Panc1 (cell line): Measurements from ENCODE around the gene RBMS3. TPM values are rescaled to one million over a fixed set of nuclear protein-coding genes. Genes with fewer than 3 reads are reported as not detected.

Source experiments
- ATAC-seq: fragments of 200-7000 bp; cut with Tn5 transposase; 2 replicates; pipeline ENCODE4 v1.9.1; 2020; ENCODE audit warnings: mild to moderate bottlenecking, moderate library complexity
- BruUV-seq: library from RNA; stranded (reverse); fragments of 400-500 nt; replicated peaks from 2 replicates; lab custom pipeline; 2021; lab: Mats Ljungman, UMichigan
- CTCF ChIA-PET: fragments of 300-600 bp; sonication (Branson Sonifier 250); formaldehyde crosslinking; loops from one replicate; lab custom pipeline; 2022; ENCODE audit warnings: antibody characterized with exemption; lab: Charles Lee
- POLR2A ChIA-PET: fragments of 300-600 bp; sonication (Branson Sonifier 250); formaldehyde crosslinking; loops from one replicate; lab custom pipeline; 2022; ENCODE audit warnings: antibody characterized with exemption; lab: Charles Lee
- DNase-seq: peaks from one replicate; pipeline ENCODE4 v3.0.0-alpha.2; 2010; ENCODE audit warnings: low read depth, low spot score
- H3K27ac ChIP-seq: 2 replicates; pipeline ENCODE4 v1.5.1; 2011; ENCODE audit warnings: mild to moderate bottlenecking, low read length, inconsistent platforms
- H3K27me3 ChIP-seq: fragments of 200-500 bp; sonication (Bioruptor generic); 2 replicates; pipeline ENCODE4 v1.6.0; 2014; ENCODE audit warnings: low read length, inconsistent platforms; ENCODE audit not compliant: control insufficient read depth, insufficient read depth
- H3K36me3 ChIP-seq: fragments of 200-500 bp; sonication (Bioruptor generic); 2 replicates; pipeline ENCODE4 v1.5.1; 2014; ENCODE audit warnings: inconsistent platforms, mild to moderate bottlenecking, low read length, moderate library complexity; ENCODE audit not compliant: control insufficient read depth, insufficient read depth
- H3K4me1 ChIP-seq: 2 replicates; pipeline ENCODE4 v1.5.1; 2011; ENCODE audit warnings: inconsistent platforms, mild to moderate bottlenecking, low read length, moderate library complexity; ENCODE audit not compliant: control insufficient read depth, insufficient read depth
- H3K4me3 ChIP-seq, 2 experiments: 2 replicates each; pipeline ENCODE4 v1.5.1; 2011 to 2012; ENCODE audit warnings: low read depth in 2 of 2, low read length in 2 of 2, mild to moderate bottlenecking in 2 of 2, inconsistent platforms in 1 of 2, moderate library complexity in 1 of 2
- H3K9me3 ChIP-seq: fragments of 200-500 bp; sonication (Bioruptor generic); 2 replicates; pipeline ENCODE4 v1.5.1; 2014; ENCODE audit warnings: low read depth, mild to moderate bottlenecking, inconsistent platforms, low read length, moderate library complexity; ENCODE audit not compliant: control insufficient read depth, insufficient read depth
- POLR2AphosphoS5 ChIP-seq: IDR thresholded peaks from 2 replicates; pipeline ENCODE4 v1.6.1; 2012; ENCODE audit warnings: mild to moderate bottlenecking, low read depth, low read length, moderate library complexity
- SIN3A ChIP-seq: IDR thresholded peaks from 2 replicates; pipeline ENCODE4 v1.6.1; 2012; ENCODE audit warnings: low read depth, mild to moderate bottlenecking, low read length, moderate library complexity, borderline replicate concordance; ENCODE audit not compliant: insufficient read depth
- TCF7L2 ChIP-seq: IDR thresholded peaks from 2 replicates; pipeline ENCODE4 v1.6.1; 2011; ENCODE audit warnings: mild to moderate bottlenecking, low read depth, low read length, inconsistent platforms
- in situ Hi-C: cut with HindIII; loops from 2 replicates; pipeline ENCODE4 v1.10.0; 2016; ENCODE audit warnings: low sequenced_read_pairs, low pct_unique_long_range_greater_than_20kb
- intact Hi-C: fragments of 100-400 bp; cut with micrococcal nuclease; formaldehyde crosslinking; loops from one replicate; pipeline ENCODE4 v1.10.0; 2022; ENCODE audit not compliant: unreplicated experiment
- total RNA-seq: library from RNA; stranded (reverse); gene quantifications from one replicate; pipeline ENCODE4 v1.2.1, GENCODE V29; 2021; ENCODE audit not compliant: unreplicated experiment
- TF ChIP-seq, protein P1 (sequence below), 2 experiments: IDR thresholded peaks; 2 replicates each; pipeline ENCODE4 v1.6.1; 2011 to 2012; ENCODE audit warnings: low read depth in 2 of 2, control low read depth in 1 of 2, low read length in 1 of 2, mild to moderate bottlenecking in 1 of 2, moderate library complexity in 1 of 2; ENCODE audit not compliant: insufficient read depth in 1 of 2
- TF ChIP-seq, protein P2 (sequence below): fragments of 450-650 bp; IDR thresholded peaks from 2 replicates; pipeline ENCODE4 v1.5.1; 2017; ENCODE audit warnings: mild to moderate bottlenecking

The RBMS3 gene
- total RNA-seq, 1 experiment from 2014 or later = 1.1 TPM

DNA sequence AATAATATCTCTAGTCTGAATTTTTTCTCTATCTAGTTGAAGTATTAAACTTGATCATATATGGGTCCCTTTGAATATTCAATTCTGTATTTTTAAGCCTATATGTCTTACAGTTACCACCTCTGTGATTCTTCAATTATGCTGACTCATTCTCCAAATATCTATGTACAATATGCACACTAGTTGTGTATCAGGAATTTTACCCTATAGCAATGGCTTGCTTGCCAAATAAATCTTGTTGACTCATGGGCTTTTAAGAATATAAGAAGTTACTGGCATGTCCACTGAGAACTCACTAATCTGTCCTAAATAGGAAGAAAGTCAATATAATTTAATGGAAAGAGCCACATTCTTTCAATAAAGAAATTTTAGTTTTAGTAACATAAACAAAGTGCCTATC is 656.3 kb downstream of the RBMS3 start:
- in situ Hi-C loops (no loop called here), intact Hi-C loops (no loop called here)
- H3K4me3 ChIP-seq = no peak overlapping the region
- no TSS peak for BruUV-seq
- DNase-seq (no peak), ATAC-seq (no peak)
- TF ChIP-seq TCF7L2 = no peak
- no peak for TF ChIP-seq SIN3A
- TF ChIP-seq, protein P1, sequence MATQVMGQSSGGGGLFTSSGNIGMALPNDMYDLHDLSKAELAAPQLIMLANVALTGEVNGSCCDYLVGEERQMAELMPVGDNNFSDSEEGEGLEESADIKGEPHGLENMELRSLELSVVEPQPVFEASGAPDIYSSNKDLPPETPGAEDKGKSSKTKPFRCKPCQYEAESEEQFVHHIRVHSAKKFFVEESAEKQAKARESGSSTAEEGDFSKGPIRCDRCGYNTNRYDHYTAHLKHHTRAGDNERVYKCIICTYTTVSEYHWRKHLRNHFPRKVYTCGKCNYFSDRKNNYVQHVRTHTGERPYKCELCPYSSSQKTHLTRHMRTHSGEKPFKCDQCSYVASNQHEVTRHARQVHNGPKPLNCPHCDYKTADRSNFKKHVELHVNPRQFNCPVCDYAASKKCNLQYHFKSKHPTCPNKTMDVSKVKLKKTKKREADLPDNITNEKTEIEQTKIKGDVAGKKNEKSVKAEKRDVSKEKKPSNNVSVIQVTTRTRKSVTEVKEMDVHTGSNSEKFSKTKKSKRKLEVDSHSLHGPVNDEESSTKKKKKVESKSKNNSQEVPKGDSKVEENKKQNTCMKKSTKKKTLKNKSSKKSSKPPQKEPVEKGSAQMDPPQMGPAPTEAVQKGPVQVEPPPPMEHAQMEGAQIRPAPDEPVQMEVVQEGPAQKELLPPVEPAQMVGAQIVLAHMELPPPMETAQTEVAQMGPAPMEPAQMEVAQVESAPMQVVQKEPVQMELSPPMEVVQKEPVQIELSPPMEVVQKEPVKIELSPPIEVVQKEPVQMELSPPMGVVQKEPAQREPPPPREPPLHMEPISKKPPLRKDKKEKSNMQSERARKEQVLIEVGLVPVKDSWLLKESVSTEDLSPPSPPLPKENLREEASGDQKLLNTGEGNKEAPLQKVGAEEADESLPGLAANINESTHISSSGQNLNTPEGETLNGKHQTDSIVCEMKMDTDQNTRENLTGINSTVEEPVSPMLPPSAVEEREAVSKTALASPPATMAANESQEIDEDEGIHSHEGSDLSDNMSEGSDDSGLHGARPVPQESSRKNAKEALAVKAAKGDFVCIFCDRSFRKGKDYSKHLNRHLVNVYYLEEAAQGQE (IDR thresholded peaks at IDR 0.05; ENCODE audit: insufficient read depth in 1 of 2, low read depth in 2 of 2, low read length in 1 of 2) = no peak
- TF ChIP-seq, protein P2, sequence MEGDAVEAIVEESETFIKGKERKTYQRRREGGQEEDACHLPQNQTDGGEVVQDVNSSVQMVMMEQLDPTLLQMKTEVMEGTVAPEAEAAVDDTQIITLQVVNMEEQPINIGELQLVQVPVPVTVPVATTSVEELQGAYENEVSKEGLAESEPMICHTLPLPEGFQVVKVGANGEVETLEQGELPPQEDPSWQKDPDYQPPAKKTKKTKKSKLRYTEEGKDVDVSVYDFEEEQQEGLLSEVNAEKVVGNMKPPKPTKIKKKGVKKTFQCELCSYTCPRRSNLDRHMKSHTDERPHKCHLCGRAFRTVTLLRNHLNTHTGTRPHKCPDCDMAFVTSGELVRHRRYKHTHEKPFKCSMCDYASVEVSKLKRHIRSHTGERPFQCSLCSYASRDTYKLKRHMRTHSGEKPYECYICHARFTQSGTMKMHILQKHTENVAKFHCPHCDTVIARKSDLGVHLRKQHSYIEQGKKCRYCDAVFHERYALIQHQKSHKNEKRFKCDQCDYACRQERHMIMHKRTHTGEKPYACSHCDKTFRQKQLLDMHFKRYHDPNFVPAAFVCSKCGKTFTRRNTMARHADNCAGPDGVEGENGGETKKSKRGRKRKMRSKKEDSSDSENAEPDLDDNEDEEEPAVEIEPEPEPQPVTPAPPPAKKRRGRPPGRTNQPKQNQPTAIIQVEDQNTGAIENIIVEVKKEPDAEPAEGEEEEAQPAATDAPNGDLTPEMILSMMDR = no peak
- TF ChIP-seq POLR2AphosphoS5 = no peak
- H3K4me1 ChIP-seq = no peaks in the 10 kb centered on the region
- H3K27me3 ChIP-seq = no peaks in the 10 kb centered on the region
- no peaks in the 10 kb centered on the region; the same call in 1 of the 2 replicates for H3K36me3 ChIP-seq
- ChIA-PET CTCF (no interaction called here), POLR2A (no interaction called here)
- no peaks in the 10 kb centered on the region for H3K9me3 ChIP-seq
- no peak overlapping the region for H3K27ac ChIP-seq

DNA sequence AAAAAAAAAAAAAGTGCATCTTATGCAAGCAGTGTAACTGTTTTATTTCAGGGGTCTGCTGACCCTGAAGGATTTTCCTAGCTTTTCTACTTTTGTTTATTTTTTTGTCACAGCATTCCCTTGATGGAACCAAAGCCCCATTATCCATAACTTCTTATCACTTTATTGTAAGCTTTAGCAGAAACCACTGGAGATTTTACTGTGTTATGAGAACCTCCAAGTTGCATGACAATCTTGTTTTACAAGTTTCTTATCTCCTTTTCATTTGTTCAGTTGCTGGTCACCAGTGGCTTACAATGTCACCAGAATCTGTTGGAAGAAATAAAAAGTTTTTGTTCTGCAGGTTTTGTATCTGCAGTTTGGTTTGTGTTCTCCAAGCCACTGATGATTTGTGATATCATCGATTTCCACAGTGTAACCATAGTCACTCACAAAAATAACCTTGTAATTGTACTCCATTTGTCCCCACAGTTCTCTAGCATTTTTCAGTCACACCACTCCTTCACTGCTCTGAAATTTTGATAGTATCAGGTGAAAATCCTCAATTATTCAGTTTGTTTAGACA is 660.0 kb downstream of the RBMS3 start:
- Histone ChIP-seq H3K36me3 (no peaks in the 10 kb centered on the region; the same call in 1 of the 2 replicates), H3K27me3 (no peaks in the 10 kb centered on the region), H3K4me1 (no peaks in the 10 kb centered on the region), H3K27ac (no peak overlapping the region), H3K9me3 (no peaks in the 10 kb centered on the region), H3K4me3 (no peak overlapping the region)
- in situ Hi-C loops (no loop called here), intact Hi-C loops (no loop called here)
- TF ChIP-seq TCF7L2 (no peak; the same call in 1 of the 2 replicates), POLR2AphosphoS5 (no peak), SIN3A (no peak)
- TF ChIP-seq, protein P1 (IDR thresholded peaks at IDR 0.05; ENCODE audit: insufficient read depth in 1 of 2, low read depth in 2 of 2, low read length in 1 of 2) = no peak
- TF ChIP-seq, protein P2 = no peak
- ATAC-seq = no peak
- no TSS peak for BruUV-seq
- ChIA-PET POLR2A (no interaction called here), CTCF (no interaction called here)
- no peak for DNase-seq
